CD4-positive, alpha-beta T cell (primary cell): Measurements from ENCODE around the gene TBC1D17. TPM values are rescaled to one million over a fixed set of nuclear protein-coding genes. Genes with fewer than 3 reads are reported as not detected.

ENCODE experiments used
- ATAC-seq: fragments of 200-7000 bp; cut with Tn5 transposase; one replicate; pipeline ENCODE4 v1.10.0; 2022; ENCODE audit warnings: mild to moderate bottlenecking; ENCODE audit not compliant: poor library complexity
- CTCF ChIA-PET: fragments of 350-600 bp; sonication (Branson Sonifier 250); formaldehyde crosslinking; loops from one replicate; lab custom pipeline; 2021; ENCODE audit warnings: antibody characterized with exemption, inconsistent platforms; lab: Charles Lee
- POLR2A ChIA-PET: fragments of 350-600 bp; sonication (Branson Sonifier 250); formaldehyde crosslinking; loops from one replicate; lab custom pipeline; 2021; ENCODE audit warnings: antibody characterized with exemption, inconsistent platforms; lab: Charles Lee
- DNase-seq, 14 experiments: peaks; one replicate each; pipeline ENCODE4 v3.0.0-alpha.2; 2013 to 2020; ENCODE audit warnings: mixed read lengths in 2 of 14
- H3K27ac ChIP-seq, 2 donors: one replicate each; pipeline versions ENCODE4 v1.5.1 to v1.7.0; 2013; ENCODE audit warnings: low read length in 2 of 2, low read depth in 1 of 2, mild to moderate bottlenecking in 1 of 2
- H3K27me3 ChIP-seq, 2 experiments: 1 replicate in 1 of 2; 2 replicates in 1 of 2; pipeline versions ENCODE4 v1.6.1 to v1.7.0; 2013; ENCODE audit warnings: low read length in 2 of 2, control low read depth in 1 of 2, mild to moderate bottlenecking in 1 of 2, moderate library complexity in 1 of 2; ENCODE audit not compliant: insufficient read depth in 2 of 2, control insufficient read depth in 1 of 2
- H3K36me3 ChIP-seq: one replicate; pipeline ENCODE4 v1.6.1; 2013; ENCODE audit warnings: low read length, control low read depth; ENCODE audit not compliant: insufficient read depth
- H3K4me1 ChIP-seq: one replicate; pipeline ENCODE4 v1.6.1; 2013; ENCODE audit warnings: low read length, control low read depth; ENCODE audit not compliant: insufficient read depth
- H3K4me3 ChIP-seq: one replicate; pipeline ENCODE4 v1.5.1; 2013; ENCODE audit warnings: mild to moderate bottlenecking, low read length, moderate library complexity
- H3K9me3 ChIP-seq, 2 experiments: 1 replicate in 1 of 2; 2 replicates in 1 of 2; pipeline versions ENCODE4 v1.6.1 to v1.7.0; 2013; ENCODE audit warnings: low read length in 2 of 2, mild to moderate bottlenecking in 2 of 2, control low read depth in 1 of 2, moderate library complexity in 1 of 2; ENCODE audit not compliant: control insufficient read depth in 1 of 2, insufficient read depth in 1 of 2
- H3K27ac Mint-ChIP-seq: one replicate; pipeline ENCODE4 v1.8.0; 2020; ENCODE audit warnings: mixed read lengths
- H3K27me3 Mint-ChIP-seq: one replicate; pipeline ENCODE4 v1.8.0; 2021; ENCODE audit warnings: mixed read lengths
- H3K36me3 Mint-ChIP-seq: one replicate; pipeline ENCODE4 v1.8.0; 2021; ENCODE audit warnings: low read depth, mixed read lengths
- H3K4me1 Mint-ChIP-seq: one replicate; pipeline ENCODE4 v1.8.0; 2021; ENCODE audit warnings: low read depth, mixed read lengths
- H3K4me3 Mint-ChIP-seq: one replicate; pipeline ENCODE4 v1.8.0; 2020; ENCODE audit warnings: mild to moderate bottlenecking, mixed read lengths
- H3K9me3 Mint-ChIP-seq: one replicate; pipeline ENCODE4 v1.8.0; 2020; ENCODE audit warnings: mixed read lengths
- intact Hi-C, 2 experiments: fragments of 100-400 bp; cut with DNase I in 1 of 2; cut with micrococcal nuclease in 1 of 2; formaldehyde crosslinking; loops; one replicate each; pipeline versions ENCODE4 v1.15.1 to v1.9.0; 2023 to 2025; cut with DNase I, micrococcal nuclease
- total RNA-seq, 174 experiments: library from RNA in 2 of 174; stranded (reverse) in 2 of 174; gene quantifications; one replicate each; pipeline ENCODE4 v1.2.3 and lab custom pipeline; 2021 to 2026
- TF ChIP-seq, protein P1 (sequence below): fragments of 200-600 bp; IDR thresholded peaks from one replicate; pipeline ENCODE4 v1.8.0; 2022; ENCODE audit warnings: antibody characterized with exemption, mild to moderate bottlenecking

TBC1D17 gene
- total RNA-seq, 2 experiments from 2014 or later, result 35.5 to 35.8 TPM

DNA sequence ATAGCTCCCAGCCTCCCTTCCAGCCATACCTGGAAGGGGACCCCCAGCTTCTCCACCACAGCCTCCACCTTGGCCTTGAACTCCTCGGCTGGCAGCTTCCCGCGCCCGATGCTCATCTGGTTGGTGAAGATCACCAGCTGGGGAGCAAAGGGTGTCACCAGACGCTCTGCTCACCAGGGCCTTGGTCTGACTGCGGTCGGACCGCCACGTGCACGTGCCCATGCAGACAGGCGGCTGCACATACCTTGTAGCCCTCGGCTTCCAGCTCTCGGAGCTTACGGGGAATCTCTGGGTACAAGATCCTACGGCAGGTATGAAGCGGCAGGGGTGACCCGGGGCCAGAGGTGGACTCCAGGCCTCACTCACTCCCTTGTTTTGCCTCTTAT is 13.6 kb upstream of the TBC1D17 start:
- DNase-seq, result no peak
- Histone ChIP-seq H3K27ac (no peak overlapping the region), H3K4me1 (peaks cover 45% of the 10 kb centered on the region), H3K36me3 (peaks cover 54% of the 10 kb centered on the region), H3K27me3 (no peaks in the 10 kb centered on the region), H3K4me3 (no peak overlapping the region), H3K9me3 (peaks cover 0 to 7% of the 10 kb centered on the region in 2 experiments)
- H3K9me3 Mint-ChIP-seq, result no peaks in the 10 kb centered on the region
- ATAC-seq, result no peak
- H3K4me3 Mint-ChIP-seq, result no peak overlapping the region
- TF ChIP-seq, protein P1, sequence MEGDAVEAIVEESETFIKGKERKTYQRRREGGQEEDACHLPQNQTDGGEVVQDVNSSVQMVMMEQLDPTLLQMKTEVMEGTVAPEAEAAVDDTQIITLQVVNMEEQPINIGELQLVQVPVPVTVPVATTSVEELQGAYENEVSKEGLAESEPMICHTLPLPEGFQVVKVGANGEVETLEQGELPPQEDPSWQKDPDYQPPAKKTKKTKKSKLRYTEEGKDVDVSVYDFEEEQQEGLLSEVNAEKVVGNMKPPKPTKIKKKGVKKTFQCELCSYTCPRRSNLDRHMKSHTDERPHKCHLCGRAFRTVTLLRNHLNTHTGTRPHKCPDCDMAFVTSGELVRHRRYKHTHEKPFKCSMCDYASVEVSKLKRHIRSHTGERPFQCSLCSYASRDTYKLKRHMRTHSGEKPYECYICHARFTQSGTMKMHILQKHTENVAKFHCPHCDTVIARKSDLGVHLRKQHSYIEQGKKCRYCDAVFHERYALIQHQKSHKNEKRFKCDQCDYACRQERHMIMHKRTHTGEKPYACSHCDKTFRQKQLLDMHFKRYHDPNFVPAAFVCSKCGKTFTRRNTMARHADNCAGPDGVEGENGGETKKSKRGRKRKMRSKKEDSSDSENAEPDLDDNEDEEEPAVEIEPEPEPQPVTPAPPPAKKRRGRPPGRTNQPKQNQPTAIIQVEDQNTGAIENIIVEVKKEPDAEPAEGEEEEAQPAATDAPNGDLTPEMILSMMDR, result no peak
- H3K36me3 Mint-ChIP-seq, result peaks cover 57% of the 10 kb centered on the region
- intact Hi-C loops, result no loop called here
- no peaks in the 10 kb centered on the region for H3K27me3 Mint-ChIP-seq
- ChIA-PET CTCF (interaction anchor here (0.5 kb wide), 1 partner anchor 244 kb away, joined by 3 read pairs; no protein-coding TSS in a partner anchor), POLR2A (interaction anchor here (1.1 kb wide), 1 partner anchor 13 kb away, joined by 5 read pairs; the partner anchor contains the start of gene PTOV1)
- H3K27ac Mint-ChIP-seq, result no peak overlapping the region
- peaks cover 28% of the 10 kb centered on the region for H3K4me1 Mint-ChIP-seq

DNA sequence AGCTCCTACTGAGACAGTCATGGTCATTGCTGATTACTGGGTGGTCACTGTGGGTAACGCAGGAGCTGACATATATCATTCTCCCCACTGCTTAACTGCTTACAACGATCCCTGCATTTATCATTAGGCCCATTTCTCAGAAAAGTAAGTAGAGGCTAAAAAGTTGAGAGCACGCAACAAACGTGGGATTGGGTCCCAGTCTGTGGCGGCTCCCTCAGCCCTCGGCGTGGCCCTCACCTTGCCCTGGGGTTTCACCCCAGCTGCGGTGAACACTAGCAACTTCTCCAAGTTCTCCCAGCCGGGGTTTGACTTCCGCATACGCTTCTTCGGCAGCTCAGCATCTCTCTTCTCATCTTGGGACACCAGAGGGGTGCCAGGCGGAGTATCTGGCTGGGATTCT is 12.6 kb upstream of the TBC1D17 start:
- peaks cover 50% of the 10 kb centered on the region for H3K36me3 Mint-ChIP-seq
- Histone ChIP-seq H3K36me3 (peaks cover 48% of the 10 kb centered on the region), H3K4me1 (peaks cover 53% of the 10 kb centered on the region), H3K4me3 (no peak overlapping the region), H3K27me3 (no peaks in the 10 kb centered on the region), H3K9me3 (peaks cover 0 to 7% of the 10 kb centered on the region in 2 experiments), H3K27ac (no peak overlapping the region)
- TF ChIP-seq, protein P1, result no peak
- H3K27ac Mint-ChIP-seq, result peak overlapping the region; percentile 17
- H3K9me3 Mint-ChIP-seq, result no peaks in the 10 kb centered on the region
- intact Hi-C loops, result no loop called here
- ChIA-PET POLR2A (interaction anchor here (5.2 kb wide), 1 partner anchor 12 kb away, joined by 63 read pairs; the partner anchor contains the start of genes AKT1S1 and TBC1D17), CTCF (no interaction called here)
- peaks cover 28% of the 10 kb centered on the region for H3K4me1 Mint-ChIP-seq
- H3K4me3 Mint-ChIP-seq, result peak overlapping the region; percentile 15
- H3K27me3 Mint-ChIP-seq, result no peaks in the 10 kb centered on the region
- no peak for DNase-seq
- no peak for ATAC-seq

DNA sequence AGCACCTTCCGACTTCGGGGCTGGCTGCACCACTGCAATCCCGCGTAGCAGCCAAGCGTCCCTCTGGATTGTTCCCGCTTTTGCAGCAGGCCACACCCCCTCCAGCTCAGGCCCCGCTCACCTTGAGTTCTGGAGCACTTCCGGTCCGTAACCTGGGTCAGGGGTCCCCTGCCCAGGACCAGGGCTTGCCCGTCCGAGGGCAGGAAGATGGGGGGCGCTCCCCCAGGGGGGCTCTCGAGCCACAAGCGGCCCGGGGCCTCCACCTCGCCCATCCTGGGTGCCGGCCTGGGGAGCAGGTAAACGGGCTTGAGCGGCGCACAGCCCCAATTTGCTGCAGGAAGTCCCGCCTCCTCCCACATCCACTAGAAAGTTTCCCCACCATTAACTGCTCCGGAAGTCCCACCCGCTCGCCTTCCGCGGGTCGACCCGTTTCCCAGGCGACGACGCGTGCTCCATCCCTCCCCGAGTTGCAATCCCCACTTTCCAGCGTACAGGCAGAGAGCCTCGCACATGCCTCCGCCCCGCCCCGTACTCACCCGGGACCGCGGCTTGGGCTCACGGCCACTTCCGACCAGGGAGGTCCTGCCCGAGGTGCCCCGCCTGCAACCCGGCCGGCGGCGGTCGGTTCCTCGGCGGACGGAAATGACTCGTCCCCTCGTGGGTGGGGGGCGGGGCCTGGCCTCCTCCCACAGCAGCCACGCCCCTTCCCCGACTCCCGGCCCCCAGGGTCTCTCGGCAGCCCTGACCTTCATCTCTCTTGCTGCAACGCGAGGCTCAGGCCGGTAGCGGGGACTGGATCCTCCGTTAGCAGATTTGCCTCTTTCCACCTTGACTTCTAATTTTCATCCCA is 10.3 kb upstream of the TBC1D17 start, which contains the start of gene PNKP:
TSS of gene PNKP (minus strand) at position 644 of the 850 bp plus-strand sequence. CDS start at position 272, 372 bp downstream.
- ChIA-PET POLR2A (interaction anchor here (0.7 to 5.2 kb wide), 10 partner anchors 9 to 225 kb away, joined by 3 to 75 read pairs (median 6); partner anchors contain the start of genes AKT1S1, AP2A1, FUZ and MED25), CTCF (no interaction called here)
- H3K9me3 ChIP-seq, result peaks cover 0 to 7% of the 10 kb centered on the region in 2 experiments
- peaks cover 32% of the 10 kb centered on the region for H3K36me3 ChIP-seq
- Mint-ChIP-seq H3K4me1 (peaks cover 39% of the 10 kb centered on the region), H3K27me3 (no peaks in the 10 kb centered on the region), H3K4me3 (peak within 1 kb of the TSS; percentile 95), H3K36me3 (peaks cover 41% of the 10 kb centered on the region), H3K27ac (no peak within 1 kb of the TSS), H3K9me3 (no peaks in the 10 kb centered on the region)
- intact Hi-C loops, result loop anchor here (1.0 to 2.0 kb wide), 4 partner anchors 10 to 101 kb away; partner anchors contain the start of genes AKT1S1 (in 1 of the 2), MED25 (in 1 of the 2), PTOV1 (in 1 of the 2) and TBC1D17 (in 1 of the 2)
- H3K4me3 ChIP-seq, result peak within 1 kb of the TSS; percentile 91
- DNase-seq (peak; percentile 64 to 94 (median 82)), ATAC-seq (peak; percentile 33)
- no peaks in the 10 kb centered on the region for H3K27me3 ChIP-seq
- peaks cover 67% of the 10 kb centered on the region for H3K4me1 ChIP-seq
- TF ChIP-seq, protein P1, result no peak
- peak within 1 kb of the TSS; percentile 90 to 96 for H3K27ac ChIP-seq
